Amygdala (tissue), 56 donors: Measurements from ENCODE around the gene GRIK5.
"Not testable (repeated sequence)": the region's sequence is repeated elsewhere in the genome, so short reads cannot be mapped to it uniquely, and the experiment has no call there.

Experiments used
- DNase-seq, 56 donors: peaks; one replicate each; lab custom pipeline; 2025; lab: John Stamatoyannopoulos, UW

Gene GRIK5, protein sequence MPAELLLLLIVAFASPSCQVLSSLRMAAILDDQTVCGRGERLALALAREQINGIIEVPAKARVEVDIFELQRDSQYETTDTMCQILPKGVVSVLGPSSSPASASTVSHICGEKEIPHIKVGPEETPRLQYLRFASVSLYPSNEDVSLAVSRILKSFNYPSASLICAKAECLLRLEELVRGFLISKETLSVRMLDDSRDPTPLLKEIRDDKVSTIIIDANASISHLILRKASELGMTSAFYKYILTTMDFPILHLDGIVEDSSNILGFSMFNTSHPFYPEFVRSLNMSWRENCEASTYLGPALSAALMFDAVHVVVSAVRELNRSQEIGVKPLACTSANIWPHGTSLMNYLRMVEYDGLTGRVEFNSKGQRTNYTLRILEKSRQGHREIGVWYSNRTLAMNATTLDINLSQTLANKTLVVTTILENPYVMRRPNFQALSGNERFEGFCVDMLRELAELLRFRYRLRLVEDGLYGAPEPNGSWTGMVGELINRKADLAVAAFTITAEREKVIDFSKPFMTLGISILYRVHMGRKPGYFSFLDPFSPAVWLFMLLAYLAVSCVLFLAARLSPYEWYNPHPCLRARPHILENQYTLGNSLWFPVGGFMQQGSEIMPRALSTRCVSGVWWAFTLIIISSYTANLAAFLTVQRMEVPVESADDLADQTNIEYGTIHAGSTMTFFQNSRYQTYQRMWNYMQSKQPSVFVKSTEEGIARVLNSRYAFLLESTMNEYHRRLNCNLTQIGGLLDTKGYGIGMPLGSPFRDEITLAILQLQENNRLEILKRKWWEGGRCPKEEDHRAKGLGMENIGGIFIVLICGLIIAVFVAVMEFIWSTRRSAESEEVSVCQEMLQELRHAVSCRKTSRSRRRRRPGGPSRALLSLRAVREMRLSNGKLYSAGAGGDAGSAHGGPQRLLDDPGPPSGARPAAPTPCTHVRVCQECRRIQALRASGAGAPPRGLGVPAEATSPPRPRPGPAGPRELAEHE

DNA sequence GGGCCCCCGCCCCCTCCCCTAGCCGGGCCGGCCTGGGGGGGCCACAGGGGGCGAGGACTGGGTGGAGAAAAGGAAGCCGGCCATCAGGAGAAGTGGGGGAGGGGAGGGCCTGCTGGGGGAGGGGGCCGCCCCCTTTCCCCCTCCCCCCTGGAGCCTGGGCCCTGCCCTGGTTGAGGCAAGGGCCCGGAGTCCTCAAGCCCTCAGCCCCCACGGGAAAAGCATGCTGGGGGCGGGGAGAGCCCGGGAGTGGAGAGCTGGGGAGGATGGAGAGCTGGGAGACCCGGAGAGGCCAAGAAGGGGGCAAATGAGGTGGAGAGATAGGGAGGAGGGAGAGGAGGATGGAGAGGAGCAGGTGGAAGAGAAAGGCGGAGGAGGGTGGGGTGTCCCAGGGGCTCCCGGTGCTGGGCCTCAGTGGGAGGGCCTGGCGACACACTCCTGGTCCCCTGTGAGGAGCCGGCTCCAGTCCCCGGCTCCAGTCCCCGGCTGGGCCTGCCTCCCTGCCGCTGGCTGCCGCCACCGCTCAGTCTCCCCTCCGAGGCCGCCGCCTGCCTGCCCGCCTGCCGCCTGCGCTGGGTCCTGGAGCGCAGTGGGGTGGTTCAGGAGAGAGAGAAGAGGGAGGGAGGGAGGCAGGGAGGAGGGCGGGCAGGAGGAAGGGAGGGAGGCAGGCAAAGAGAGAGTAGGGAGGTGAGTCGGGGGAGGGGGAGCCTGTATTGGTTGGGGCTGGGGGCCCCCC, at the start of gene GRIK5:
TSS of gene GRIK5 (minus strand) at position 588 of the 733 bp plus-strand sequence. CDS start 4,436 bp downstream, outside the sequence.
- DNase-seq: peak in 25 of 56 donors; percentile 11 to 52 (median 26)

DNA sequence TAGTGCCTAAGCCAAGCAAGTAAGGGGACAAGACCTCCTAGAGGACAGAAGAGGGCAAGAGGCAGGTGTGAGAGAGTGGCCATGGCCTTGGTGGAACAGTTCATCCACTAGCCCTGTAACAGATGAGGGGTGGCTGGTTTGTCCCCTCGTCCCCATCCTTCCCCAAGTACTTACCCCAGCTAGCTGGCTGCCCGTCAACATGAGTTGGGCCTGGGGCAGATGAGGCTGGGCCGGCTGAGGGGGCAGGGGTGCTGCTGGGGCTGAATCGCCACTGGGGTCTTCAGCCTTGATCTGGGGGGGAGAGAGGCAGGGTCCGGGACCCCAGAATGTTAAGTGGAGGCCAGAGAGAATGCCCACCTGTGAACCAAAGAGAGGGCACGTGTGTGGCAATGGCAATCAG, 47.1 kb upstream of the GRIK5 start:
- no peak for DNase-seq

- DNase-seq: no peak
Observed at GRCh38 chr19:42116308-42117075, 46.5 kb upstream of the GRIK5 start.

- DNase-seq: no peak
Observed at GRCh38 chr19:42115705-42116104, 45.7 kb upstream of the GRIK5 start.

- DNase-seq: no peak
Observed at GRCh38 chr19:42115219-42115618, 45.2 kb upstream of the GRIK5 start.

GRCh38 chr19:42114412-42114811, 44.4 kb upstream of the GRIK5 start:
- no peak for DNase-seq

DNA sequence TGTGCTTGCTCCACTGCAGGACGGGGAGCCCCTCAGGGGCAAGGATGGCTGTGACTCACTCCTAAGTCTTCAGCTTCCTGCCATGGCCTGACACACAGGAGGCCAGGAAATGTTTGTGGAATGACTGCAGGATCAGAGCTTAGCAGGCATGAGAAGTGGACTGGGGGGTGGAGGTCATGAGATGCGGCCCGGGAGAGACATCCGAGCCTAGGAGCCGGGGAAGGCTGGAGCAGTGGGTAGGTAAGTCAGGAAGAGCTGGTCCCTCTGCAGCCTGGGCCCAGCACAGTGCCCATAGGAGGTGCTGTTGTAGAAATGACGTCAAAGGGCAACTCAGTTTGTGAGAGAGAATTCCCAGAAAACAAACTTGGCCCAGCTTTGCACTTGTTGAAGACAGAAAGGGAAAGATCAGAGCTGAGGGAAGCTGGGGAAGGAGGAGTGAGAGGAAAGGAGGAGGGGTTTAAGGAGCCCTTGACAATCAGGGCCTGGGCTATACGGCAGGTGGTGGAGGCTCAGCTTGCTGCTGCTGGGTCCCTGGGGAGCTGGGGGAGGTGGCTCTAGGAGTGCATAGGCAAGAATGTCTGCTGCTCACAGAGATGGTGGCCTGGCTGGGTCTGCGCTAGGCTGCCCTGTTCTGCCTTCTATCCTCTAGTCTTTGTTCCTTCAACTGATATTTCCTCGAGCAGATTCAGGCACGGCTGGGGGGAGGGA, 43.8 kb upstream of the GRIK5 start:
- no peak for DNase-seq

- DNase-seq: no peak
Observed at GRCh38 chr19:42111811-42112210, 41.8 kb upstream of the GRIK5 start.

- DNase-seq: no peak
Observed at GRCh38 chr19:42111384-42111783, 41.4 kb upstream of the GRIK5 start.

GRCh38 chr19:42110658-42111057, 40.7 kb upstream of the GRIK5 start:
- no peak for DNase-seq

DNA sequence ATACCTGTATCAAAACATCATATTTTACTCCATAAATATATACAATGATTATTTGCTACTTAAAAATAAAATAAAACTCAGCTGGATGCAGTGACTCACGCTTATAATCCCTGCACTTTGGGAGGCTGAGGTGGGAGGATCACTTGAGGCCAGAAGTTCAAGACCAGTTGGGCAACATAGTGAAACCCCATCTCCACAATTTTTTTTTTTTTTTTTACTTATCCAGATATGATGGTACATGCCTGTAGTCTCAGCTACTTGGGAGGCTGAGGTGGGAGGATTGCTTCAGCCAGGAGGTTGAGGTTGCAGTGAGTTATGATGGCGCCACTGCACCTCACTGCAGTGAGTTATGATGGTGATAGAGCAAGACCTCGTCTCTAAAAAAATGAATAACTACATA, 39.9 kb upstream of the GRIK5 start:
- no peak for DNase-seq

- peak in 34 of 56 donors; percentile 10 to 75 (median 33) for DNase-seq
Observed at GRCh38 chr19:42108527-42109389, 38.8 kb upstream of the GRIK5 start.

DNA sequence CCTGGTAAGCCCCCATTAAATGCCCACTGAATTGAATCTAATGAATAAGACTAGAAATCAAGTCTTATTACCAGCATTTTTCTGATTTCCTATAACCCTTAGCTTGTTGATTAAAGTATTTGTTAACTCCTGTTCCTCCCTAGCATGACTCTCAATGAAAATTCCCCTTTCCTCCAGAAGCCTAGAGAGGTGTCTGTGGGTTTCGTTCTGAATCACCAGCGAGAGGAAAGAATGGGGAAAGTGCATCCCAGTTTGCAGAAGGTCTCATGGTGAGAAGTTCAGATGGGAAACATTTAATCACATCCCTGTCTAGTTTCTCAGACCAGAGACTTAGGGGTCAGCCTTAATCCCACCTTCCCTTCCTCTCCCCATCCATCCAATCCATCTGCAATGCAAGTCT, 35.4 kb upstream of the GRIK5 start:
- no peak for DNase-seq

GRCh38 chr19:42102877-42103276, 32.9 kb upstream of the GRIK5 start:
- no peak for DNase-seq

DNA sequence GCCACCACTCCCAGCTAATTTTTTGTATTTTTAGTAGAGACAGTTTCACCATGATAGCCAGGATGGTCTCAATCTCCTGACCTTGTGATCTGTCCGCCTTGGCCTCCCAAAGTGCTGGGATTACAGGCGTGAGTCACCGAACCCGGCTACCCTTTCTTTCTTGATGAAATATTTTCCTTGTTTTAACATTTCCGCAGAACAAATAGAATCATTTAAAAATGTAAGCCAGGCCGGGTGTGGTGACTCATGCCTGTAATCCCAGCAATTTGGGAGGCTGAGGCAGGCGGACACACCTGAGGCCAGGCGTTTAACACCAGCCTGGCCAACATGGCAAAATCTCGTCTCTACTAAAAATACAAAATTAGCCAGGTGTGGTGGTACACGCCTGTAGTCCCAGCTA, 30.2 kb upstream of the GRIK5 start:
- DNase-seq: not testable (repeated sequence)

GRCh38 chr19:42099336-42099925, 29.4 kb upstream of the GRIK5 start:
- DNase-seq: no peak

GRCh38 chr19:42098781-42099180, 28.8 kb upstream of the GRIK5 start:
- DNase-seq: no peak

DNA sequence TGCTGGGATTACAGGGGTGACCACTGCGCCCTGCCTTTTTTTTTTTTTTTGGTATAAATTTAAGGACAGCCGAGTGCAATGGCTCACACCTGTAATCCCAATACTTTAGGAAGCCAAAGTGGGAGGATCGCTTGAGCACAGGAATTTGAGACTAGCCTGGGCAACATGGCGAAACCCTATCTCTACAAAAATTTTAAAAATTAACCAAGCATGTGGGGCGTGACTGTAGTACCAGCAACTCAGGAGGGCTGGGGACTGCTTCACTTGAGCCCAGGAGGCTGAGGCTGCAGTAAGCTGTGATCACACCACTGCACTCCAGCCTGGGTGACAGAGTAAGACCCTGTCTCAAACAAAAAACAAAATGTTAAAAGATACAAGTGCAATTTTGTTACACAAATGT, 27.5 kb upstream of the GRIK5 start:
- DNase-seq: no peak
